Measurements from ENCODE around the gene TUBD1. TPM values are rescaled to one million over a fixed set of nuclear protein-coding genes. Genes with fewer than 3 reads are reported as not detected.
A peak's percentile ranks its signal among the peaks of the same experiment; 100 is the strongest.

The TUBD1 gene
- polyA plus RNA-seq, 1 experiment: 2.3 TPM

- no peak for DNase-seq (ENCODE audit: low read depth)
- peaks cover 3% of the 10 kb centered on the region for H3K36me3 ChIP-seq (ENCODE audit: control insufficient read depth, insufficient read depth, low read length)
- CTCF ChIA-PET: interaction anchor here (1.2 to 1.5 kb wide), 3 partner anchors 19 to 93 kb away, joined by 3 to 7 read pairs (median 4); no protein-coding TSS in a partner anchor
- no peak for TF ChIP-seq CTCF (IDR thresholded peaks at IDR 0.05; ENCODE audit: insufficient read depth, low read depth, low read length)
- POLR2A ChIA-PET: interaction anchor here (0.5 to 3.8 kb wide), 6 partner anchors 11 to 87 kb away, joined by 3 to 35 read pairs (median 5); no protein-coding TSS in a partner anchor
- peak overlapping the region; percentile 92 for H3K4me3 ChIP-seq (ENCODE audit: low read depth, low read length)
- no peaks in the 10 kb centered on the region for H3K27me3 ChIP-seq (ENCODE audit: control insufficient read depth, insufficient read depth, low read length)
Observed at GRCh38 chr17:59840329-59841090, 52.2 kb downstream of the TUBD1 start.

GRCh38 chr17:59839651-59840328, 53.0 kb downstream of the TUBD1 start:
- ChIA-PET POLR2A (interaction anchor here (0.6 to 3.8 kb wide), 8 partner anchors 10 to 87 kb away, joined by 3 to 35 read pairs (median 4); no protein-coding TSS in a partner anchor), CTCF (interaction anchor here (1.2 to 3.3 kb wide), 6 partner anchors 20 to 97 kb away, joined by 3 to 18 read pairs (median 6); no protein-coding TSS in a partner anchor)
- Histone ChIP-seq H3K4me3 (ENCODE audit: low read depth, low read length) (peak overlapping the region; percentile 92), H3K27me3 (ENCODE audit: control insufficient read depth, insufficient read depth, low read length) (no peaks in the 10 kb centered on the region), H3K36me3 (ENCODE audit: control insufficient read depth, insufficient read depth, low read length) (peaks cover 3% of the 10 kb centered on the region)
- no peak for DNase-seq (ENCODE audit: low read depth)
- TF ChIP-seq CTCF (IDR thresholded peaks at IDR 0.05; ENCODE audit: insufficient read depth, low read depth, low read length): no peak

GRCh38 chr17:59838052-59838916, 54.5 kb downstream of the TUBD1 start:
- peaks cover 3% of the 10 kb centered on the region for H3K36me3 ChIP-seq (ENCODE audit: control insufficient read depth, insufficient read depth, low read length)
- H3K27me3 ChIP-seq (ENCODE audit: control insufficient read depth, insufficient read depth, low read length): no peaks in the 10 kb centered on the region
- peak overlapping the region; percentile 92 for H3K4me3 ChIP-seq (ENCODE audit: low read depth, low read length)
- no peak for TF ChIP-seq CTCF (IDR thresholded peaks at IDR 0.05; ENCODE audit: insufficient read depth, low read depth, low read length)
- ChIA-PET CTCF (interaction anchor here (0.6 to 3.3 kb wide), 11 partner anchors 21 to 96 kb away, joined by 3 to 18 read pairs (median 4); no protein-coding TSS in a partner anchor), POLR2A (interaction anchor here (0.6 to 3.8 kb wide), 14 partner anchors 9 to 172 kb away, joined by 3 to 45 read pairs (median 6); no protein-coding TSS in a partner anchor)
- no peak for DNase-seq (ENCODE audit: low read depth)

GRCh38 chr17:59837308-59838051, 55.3 kb downstream of the TUBD1 start:
- no peak for TF ChIP-seq CTCF (IDR thresholded peaks at IDR 0.05; ENCODE audit: insufficient read depth, low read depth, low read length)
- Histone ChIP-seq H3K27me3 (ENCODE audit: control insufficient read depth, insufficient read depth, low read length) (no peaks in the 10 kb centered on the region), H3K36me3 (ENCODE audit: control insufficient read depth, insufficient read depth, low read length) (peaks cover 3% of the 10 kb centered on the region), H3K4me3 (ENCODE audit: low read depth, low read length) (peak overlapping the region; percentile 92)
- ChIA-PET CTCF (interaction anchor here (0.6 to 3.3 kb wide), 11 partner anchors 9 to 111 kb away, joined by 3 to 18 read pairs (median 4); no protein-coding TSS in a partner anchor), POLR2A (interaction anchor here (0.6 to 1.6 kb wide), 15 partner anchors 8 to 171 kb away, joined by 3 to 45 read pairs (median 4); no protein-coding TSS in a partner anchor)
- peak; percentile 100 for DNase-seq (ENCODE audit: low read depth)

Data from BJ (cell line).